Esophagus squamous epithelium (tissue), 5 donors: ENCODE data around the gene TSPAN33. TPM values are rescaled to one million over a fixed set of nuclear protein-coding genes. Genes with fewer than 3 reads are reported as not detected.

Source experiments
- DNase-seq: peaks from one replicate; lab custom pipeline; 2025; lab: John Stamatoyannopoulos, UW
- H3K27ac ChIP-seq, 4 donors: fragments of 200-600 bp; sonication (generic); one replicate each; pipeline ENCODE4 v1.5.1; 2016 to 2019; ENCODE audit warnings: mild to moderate bottlenecking in 1 of 4
- H3K27me3 ChIP-seq, 4 donors: fragments of 200-600 bp; sonication (generic); 1 replicate in 3 of 4; 2 replicates in 1 of 4; pipeline versions ENCODE4 v1.5.1 to v1.6.0; 2017 to 2021; ENCODE audit warnings: antibody characterized with exemption in 1 of 4
- H3K36me3 ChIP-seq, 3 donors: fragments of 200-600 bp; sonication (generic); one replicate each; pipeline ENCODE4 v1.5.1; 2016 to 2019
- H3K4me1 ChIP-seq, 3 donors: fragments of 200-600 bp; sonication (generic); one replicate each; pipeline ENCODE4 v1.5.1; 2017 to 2019
- H3K4me3 ChIP-seq, 4 donors: fragments of 200-600 bp; sonication (generic); 1 replicate in 3 of 4; 2 replicates in 1 of 4; pipeline ENCODE4 v1.5.1; 2016 to 2019; ENCODE audit warnings: mild to moderate bottlenecking in 2 of 4, moderate library complexity in 1 of 4
- H3K9me3 ChIP-seq, 3 donors: fragments of 200-600 bp; sonication (generic); one replicate each; pipeline ENCODE4 v1.5.1; 2016 to 2019
- CTCF ChIP-seq, 6 experiments: fragments of 450-650 bp in 4 of 6; fragments of 200-600 bp in 2 of 6; sonication (generic) in 2 of 6; IDR thresholded peaks; one replicate each; pipeline ENCODE4 v1.5.1; 2016 to 2019; ENCODE audit warnings: antibody characterized with exemption in 6 of 6, mild to moderate bottlenecking in 4 of 6, moderate library complexity in 4 of 6
- POLR2A ChIP-seq, 4 donors: fragments of 450-650 bp; IDR thresholded peaks; one replicate each; pipeline ENCODE4 v1.6.1; 2017; ENCODE audit warnings: antibody characterized with exemption in 4 of 4, mild to moderate bottlenecking in 4 of 4, moderate library complexity in 3 of 4
- WGBS, 2 donors: methylation state at CpG; one replicate each; pipeline ENCODE4 v1.1.5; 2018; 5-methylcytosine and 5-hydroxymethylcytosine counted together
- intact Hi-C: fragments of 100-400 bp; cut with DNase I; formaldehyde crosslinking; loops from one replicate; pipeline ENCODE4 v1.15.0; 2022
- total RNA-seq, 4 donors: library from RNA; depleted of rRNA; stranded (reverse); fragments of >200 nt; gene quantifications; one replicate each; pipeline ENCODE4 v1.1.0, GENCODE V29; 2016
- donor health status: DM: yes; HTN: yes; CAD: no.

Gene TSPAN33
- total RNA-seq, result 1 to 10 TPM in 3 of 4 donors, under 1 TPM in 1; 0.44 to 5.9 (median 4.0) TPM

- Histone ChIP-seq H3K9me3 (no peaks in the 10 kb centered on the region), H3K27ac (peak within 1 kb of the TSS in 2 of 4 donors; percentile 12 to 29), H3K27me3 (peaks cover 0 to 60% (median 2%) of the 10 kb centered on the region in 4 donors), H3K36me3 (no peaks in the 10 kb centered on the region), H3K4me3 (peak within 1 kb of the TSS; percentile 37 to 68 (median 52)), H3K4me1 (peaks cover 0 to 21% (median 9%) of the 10 kb centered on the region in 3 donors)
- WGBS, 2 donors, result 1 to 2% methylated on average over 12 to 13 of the region's 43 CpGs
- TF ChIP-seq CTCF (IDR thresholded peaks at IDR 0.05) (no peak), POLR2A (IDR thresholded peaks at IDR 0.05) (peak in 1 of 4 donors; percentile 5)
- intact Hi-C loops, result no loop called here
- no peak for DNase-seq
These were observed at the start of gene TSPAN33 for GRCh38 chr7:129144095-129144833. Gene TSPAN33 (plus strand): TSS chr7:129144707. CDS start chr7:129144981, 274 bp downstream.

- H3K4me3 ChIP-seq, result no peak overlapping the region
- H3K4me1 ChIP-seq, result peaks cover 0 to 10% (median 0%) of the 10 kb centered on the region in 3 donors
- no peak for TF ChIP-seq POLR2A (IDR thresholded peaks at IDR 0.05)
- TF ChIP-seq CTCF (IDR thresholded peaks at IDR 0.05), result no peak
- no peak for DNase-seq
- no peak overlapping the region for H3K27ac ChIP-seq
- intact Hi-C loops, result no loop called here
- WGBS, 2 donors, result 68 to 82% methylated on average over 4 to 6 of the region's 6 CpGs
- H3K9me3 ChIP-seq, result no peaks in the 10 kb centered on the region
- H3K36me3 ChIP-seq, result no peaks in the 10 kb centered on the region
- H3K27me3 ChIP-seq, result peaks cover 0 to 20% (median 0%) of the 10 kb centered on the region in 4 donors
These were observed 49.2 kb upstream of the TSPAN33 start for GRCh38 chr7:129095258-129095657.

GRCh38 chr7:129098409-129099084 is 46.0 kb upstream of the TSPAN33 start:
- DNase-seq, result no peak
- Histone ChIP-seq H3K4me1 (peaks cover 0 to 17% (median 0%) of the 10 kb centered on the region in 3 donors), H3K36me3 (no peaks in the 10 kb centered on the region), H3K4me3 (no peak overlapping the region), H3K9me3 (no peaks in the 10 kb centered on the region), H3K27ac (no peak overlapping the region), H3K27me3 (peaks cover 0 to 20% (median 0%) of the 10 kb centered on the region in 4 donors)
- no peak for TF ChIP-seq POLR2A (IDR thresholded peaks at IDR 0.05)
- no peak for TF ChIP-seq CTCF (IDR thresholded peaks at IDR 0.05)
- intact Hi-C loops, result no loop called here
- WGBS, 2 donors, result 67 to 73% methylated on average over 7 to 8 of the region's 8 CpGs

- intact Hi-C loops, result no loop called here
- no peaks in the 10 kb centered on the region for H3K36me3 ChIP-seq
- no peak overlapping the region for H3K4me3 ChIP-seq
- DNase-seq, result no peak
- H3K4me1 ChIP-seq, result peaks cover 0 to 17% (median 0%) of the 10 kb centered on the region in 3 donors
- TF ChIP-seq CTCF (IDR thresholded peaks at IDR 0.05) (no peak), POLR2A (IDR thresholded peaks at IDR 0.05) (no peak)
- no peak overlapping the region for H3K27ac ChIP-seq
- 47 to 61% methylated on average over 2 of the region's 2 CpGs for WGBS, 2 donors
- H3K27me3 ChIP-seq, result peaks cover 0 to 8% (median 0%) of the 10 kb centered on the region in 4 donors
- H3K9me3 ChIP-seq, result no peaks in the 10 kb centered on the region
These were observed 43.7 kb upstream of the TSPAN33 start for GRCh38 chr7:129100827-129101166.

GRCh38 chr7:129101746-129102145 is 42.8 kb upstream of the TSPAN33 start:
- Histone ChIP-seq H3K27ac (no peak overlapping the region), H3K4me1 (peaks cover 0 to 17% (median 0%) of the 10 kb centered on the region in 3 donors), H3K36me3 (no peaks in the 10 kb centered on the region), H3K27me3 (no peaks in the 10 kb centered on the region), H3K4me3 (no peak overlapping the region), H3K9me3 (no peaks in the 10 kb centered on the region)
- TF ChIP-seq POLR2A (IDR thresholded peaks at IDR 0.05) (no peak), CTCF (IDR thresholded peaks at IDR 0.05) (no peak)
- WGBS, 2 donors, result 80 to 83% methylated on average over 5 to 6 of the region's 6 CpGs
- intact Hi-C loops, result no loop called here
- no peak for DNase-seq
